WTC11 (cell line): ENCODE results near the gene PHTF2. TPM values are rescaled to one million over a fixed set of nuclear protein-coding genes. Genes with fewer than 3 reads are reported as not detected.

Source experiments
- ATAC-seq: fragments of 200-7000 bp; cut with Tn5 transposase; 2 replicates; pipeline ENCODE4 v1.10.0; 2021; ENCODE audit warnings: mild to moderate bottlenecking, moderate library complexity
- CTCF ChIA-PET: fragments of 300-600 bp; sonication (Branson Sonifier 250); formaldehyde crosslinking; loops from one replicate; lab custom pipeline; 2021; ENCODE audit warnings: antibody characterized with exemption; lab: Charles Lee
- POLR2A ChIA-PET: fragments of 350-600 bp; sonication (Branson Sonifier 250); formaldehyde crosslinking; loops from one replicate; lab custom pipeline; 2021; ENCODE audit warnings: antibody characterized with exemption; lab: Charles Lee
- DNase-seq: peaks from one replicate; pipeline ENCODE4 v3.0.0; 2021; ENCODE audit warnings: low spot score
- H3K27ac Mint-ChIP-seq: 2 replicates; pipeline ENCODE4 v1.8.0; 2021; ENCODE audit warnings: mixed read lengths
- H3K27me3 Mint-ChIP-seq: 2 replicates; pipeline ENCODE4 v1.8.0; 2021; ENCODE audit warnings: low read depth, mild to moderate bottlenecking, moderate library complexity, mixed read lengths
- H3K36me3 Mint-ChIP-seq: 2 replicates; pipeline ENCODE4 v1.8.0; 2021; ENCODE audit warnings: mixed read lengths
- H3K4me1 Mint-ChIP-seq: 2 replicates; pipeline ENCODE4 v1.8.0; 2022; ENCODE audit warnings: mixed read lengths
- H3K4me3 Mint-ChIP-seq: 2 replicates; pipeline ENCODE4 v1.8.0; 2021; ENCODE audit warnings: mild to moderate bottlenecking, moderate library complexity, mixed read lengths
- H3K9me3 Mint-ChIP-seq: 2 replicates; pipeline ENCODE4 v1.8.0; 2021; ENCODE audit warnings: mixed read lengths
- ATF1 ChIP-seq: sonication (generic); formaldehyde crosslinking; IDR thresholded peaks from 2 replicates; pipeline ENCODE4 v1.8.1; 2023; ENCODE audit warnings: mild to moderate bottlenecking, moderate library complexity, missing genetic modification reagents
- CBFB ChIP-seq: sonication (generic); formaldehyde crosslinking; IDR thresholded peaks from 2 replicates; pipeline ENCODE4 v1.8.1; 2022; ENCODE audit warnings: mild to moderate bottlenecking, low read depth, missing genetic modification reagents
- CREM ChIP-seq: sonication (generic); formaldehyde crosslinking; IDR thresholded peaks from 2 replicates; pipeline ENCODE4 v1.8.1; 2022; ENCODE audit warnings: mild to moderate bottlenecking, missing genetic modification reagents, moderate library complexity
- ELF4 ChIP-seq: sonication (generic); formaldehyde crosslinking; IDR thresholded peaks from 2 replicates; pipeline ENCODE4 v1.8.1; 2022; ENCODE audit warnings: low read depth, mild to moderate bottlenecking, moderate library complexity, missing genetic modification reagents
- EMX1 ChIP-seq: fragments of 250-450 bp; sonication (Bioruptor Pico); IDR thresholded peaks from 2 replicates; pipeline ENCODE4 v1.8.0; 2021; ENCODE audit warnings: mild to moderate bottlenecking
- ERG ChIP-seq: fragments of 250-450 bp; sonication (Bioruptor Pico); IDR thresholded peaks from 2 replicates; pipeline ENCODE4 v1.8.0; 2021; ENCODE audit warnings: mild to moderate bottlenecking
- GABPB1 ChIP-seq: sonication (generic); formaldehyde crosslinking; IDR thresholded peaks from 2 replicates; pipeline ENCODE4 v1.8.1; 2023; ENCODE audit warnings: mild to moderate bottlenecking, missing genetic modification reagents
- JAZF1 ChIP-seq: fragments of 250-450 bp; sonication (Bioruptor Pico); IDR thresholded peaks from 2 replicates; pipeline ENCODE4 v1.9.0; 2021; ENCODE audit warnings: moderate library complexity, mild to moderate bottlenecking, inconsistent platforms
- MAX ChIP-seq: sonication (generic); formaldehyde crosslinking; IDR thresholded peaks from 2 replicates; pipeline ENCODE4 v1.8.0; 2022; ENCODE audit warnings: mild to moderate bottlenecking, missing genetic modification reagents
- MLX ChIP-seq: sonication (generic); formaldehyde crosslinking; IDR thresholded peaks from 2 replicates; pipeline ENCODE4 v1.8.1; 2023; ENCODE audit warnings: mild to moderate bottlenecking, missing genetic modification reagents, moderate library complexity
- MXD4 ChIP-seq: fragments of 250-450 bp; sonication (Bioruptor Pico); IDR thresholded peaks from 2 replicates; pipeline ENCODE4 v1.8.0; 2021; ENCODE audit warnings: mild to moderate bottlenecking, moderate library complexity, borderline replicate concordance
- MYBL2 ChIP-seq: sonication (generic); formaldehyde crosslinking; IDR thresholded peaks from 2 replicates; pipeline ENCODE4 v1.8.1; 2023; ENCODE audit warnings: mild to moderate bottlenecking, moderate library complexity, missing genetic modification reagents
- NFYB ChIP-seq: sonication (generic); formaldehyde crosslinking; conservative IDR thresholded peaks from 2 replicates; pipeline ENCODE4 v1.8.0; 2022; ENCODE audit warnings: low read depth, missing genetic modification reagents
- NR3C1 ChIP-seq: sonication (generic); formaldehyde crosslinking; conservative IDR thresholded peaks from 2 replicates; pipeline ENCODE4 v1.8.1; 2023; ENCODE audit warnings: low read depth, mild to moderate bottlenecking, missing genetic modification reagents
- RORB ChIP-seq: fragments of 250-450 bp; sonication (Bioruptor Pico); IDR thresholded peaks from 2 replicates; pipeline ENCODE4 v1.9.0; 2021; ENCODE audit warnings: mild to moderate bottlenecking
- SMAD3 ChIP-seq: sonication (generic); formaldehyde crosslinking; IDR thresholded peaks from 2 replicates; pipeline ENCODE4 v1.8.0; 2022; ENCODE audit warnings: missing genetic modification reagents, mild to moderate bottlenecking, borderline replicate concordance
- TCF7 ChIP-seq: sonication (generic); formaldehyde crosslinking; IDR thresholded peaks from 2 replicates; pipeline ENCODE4 v1.8.0; 2022; ENCODE audit warnings: mild to moderate bottlenecking, low read depth, missing genetic modification reagents, moderate library complexity
- USF1 ChIP-seq: sonication (generic); formaldehyde crosslinking; IDR thresholded peaks from 2 replicates; pipeline ENCODE4 v1.8.0; 2022; ENCODE audit warnings: mild to moderate bottlenecking, missing genetic modification reagents
- ZBTB43 ChIP-seq: sonication (generic); formaldehyde crosslinking; IDR thresholded peaks from 2 replicates; pipeline ENCODE4 v1.8.1; 2023; ENCODE audit warnings: mild to moderate bottlenecking, missing genetic modification reagents
- ZMAT4 ChIP-seq: fragments of 250-450 bp; sonication (Bioruptor Pico); IDR thresholded peaks from 2 replicates; pipeline ENCODE4 v1.9.0; 2021; ENCODE audit warnings: mild to moderate bottlenecking
- ZNF232 ChIP-seq: sonication (generic); formaldehyde crosslinking; IDR thresholded peaks from 2 replicates; pipeline ENCODE4 v1.8.0; 2022; ENCODE audit warnings: mild to moderate bottlenecking, missing genetic modification reagents
- ZNF416 ChIP-seq: fragments of 250-450 bp; sonication (Bioruptor Pico); IDR thresholded peaks from 2 replicates; pipeline ENCODE4 v1.9.0; 2021; ENCODE audit warnings: mild to moderate bottlenecking, inconsistent platforms
- ZNF512 ChIP-seq: sonication (generic); formaldehyde crosslinking; IDR thresholded peaks from 2 replicates; pipeline ENCODE4 v1.8.1; 2022; ENCODE audit warnings: missing genetic modification reagents, borderline replicate concordance
- ZSCAN18 ChIP-seq: fragments of 250-450 bp; sonication (Bioruptor Pico); IDR thresholded peaks from 2 replicates; pipeline ENCODE4 v2.1.2; 2022; ENCODE audit warnings: mild to moderate bottlenecking, moderate library complexity
- total RNA-seq: library from RNA; stranded (reverse); gene quantifications from 3 replicates; pipeline ENCODE4 v1.2.3, GENCODE V29; 2021

PHTF2 gene
- total RNA-seq, 1 experiment from 2014 or later = 17.9 TPM

- ATAC-seq = no peak
- Mint-ChIP-seq H3K27ac (no peak overlapping the region), H3K4me1 (no peaks in the 10 kb centered on the region; the same call in 1 of the 2 replicates), H3K4me3 (no peak overlapping the region), H3K27me3 (no peaks in the 10 kb centered on the region), H3K36me3 (peaks cover 23% of the 10 kb centered on the region), H3K9me3 (no peaks in the 10 kb centered on the region)
- TF ChIP-seq MAX (CRISPR knock-in tag) (no peak), JAZF1 (CRISPR knock-in tag) (no peak), ELF4 (no peak)
- no peak for DNase-seq
- ChIA-PET POLR2A (no interaction called here), CTCF (no interaction called here)
These were observed 20.0 kb upstream of the PHTF2 start for GRCh38 chr7:77778535-77778934.

GRCh38 chr7:77782383-77782782 is 16.2 kb upstream of the PHTF2 start:
- Mint-ChIP-seq H3K27me3 (no peaks in the 10 kb centered on the region), H3K4me3 (no peak overlapping the region), H3K9me3 (no peaks in the 10 kb centered on the region), H3K27ac (no peak overlapping the region), H3K36me3 (peaks cover 15% of the 10 kb centered on the region), H3K4me1 (no peaks in the 10 kb centered on the region; the same call in 1 of the 2 replicates)
- ChIA-PET CTCF (no interaction called here), POLR2A (no interaction called here)
- ATAC-seq = no peak
- TF ChIP-seq CREM (CRISPR knock-in tag) (no peak), GABPB1 (no peak), ZSCAN18 (CRISPR knock-in tag) (no peak), CBFB (CRISPR knock-in tag) (no peak), ERG (no peak), ELF4 (no peak), EMX1 (CRISPR knock-in tag) (no peak), RORB (CRISPR knock-in tag) (no peak), ZNF416 (CRISPR knock-in tag) (no peak), MAX (CRISPR knock-in tag) (no peak), MYBL2 (no peak), ZBTB43 (CRISPR knock-in tag) (no peak), USF1 (CRISPR knock-in tag) (no peak), NR3C1 (CRISPR knock-in tag) (no peak), MLX (CRISPR knock-in tag) (no peak), TCF7 (no peak)
- no peak for DNase-seq

- Mint-ChIP-seq H3K4me1 (no peaks in the 10 kb centered on the region; the same call in 1 of the 2 replicates), H3K9me3 (no peaks in the 10 kb centered on the region), H3K27ac (no peak overlapping the region), H3K27me3 (no peaks in the 10 kb centered on the region), H3K4me3 (no peak overlapping the region), H3K36me3 (peaks cover 14% of the 10 kb centered on the region)
- ChIA-PET CTCF (no interaction called here), POLR2A (no interaction called here)
- ATAC-seq = no peak
- DNase-seq = no peak
- TF ChIP-seq NFYB (CRISPR knock-in tag) (no peak), ZMAT4 (CRISPR knock-in tag) (no peak), SMAD3 (no peak), ZNF512 (CRISPR knock-in tag) (no peak), CREM (CRISPR knock-in tag) (no peak), MLX (CRISPR knock-in tag) (no peak), MXD4 (no peak), ATF1 (CRISPR knock-in tag) (no peak), ZNF232 (CRISPR knock-in tag) (no peak), CBFB (CRISPR knock-in tag) (no peak)
These were observed 15.5 kb upstream of the PHTF2 start for GRCh38 chr7:77783111-77783510.
